Measurements from ENCODE around the gene CCHCR1. TPM values are rescaled to one million over a fixed set of nuclear protein-coding genes. Genes with fewer than 3 reads are reported as not detected.

Gene CCHCR1
- total RNA-seq, 2 donors from 2014 or later = 31.8 to 55.4 TPM

DNA sequence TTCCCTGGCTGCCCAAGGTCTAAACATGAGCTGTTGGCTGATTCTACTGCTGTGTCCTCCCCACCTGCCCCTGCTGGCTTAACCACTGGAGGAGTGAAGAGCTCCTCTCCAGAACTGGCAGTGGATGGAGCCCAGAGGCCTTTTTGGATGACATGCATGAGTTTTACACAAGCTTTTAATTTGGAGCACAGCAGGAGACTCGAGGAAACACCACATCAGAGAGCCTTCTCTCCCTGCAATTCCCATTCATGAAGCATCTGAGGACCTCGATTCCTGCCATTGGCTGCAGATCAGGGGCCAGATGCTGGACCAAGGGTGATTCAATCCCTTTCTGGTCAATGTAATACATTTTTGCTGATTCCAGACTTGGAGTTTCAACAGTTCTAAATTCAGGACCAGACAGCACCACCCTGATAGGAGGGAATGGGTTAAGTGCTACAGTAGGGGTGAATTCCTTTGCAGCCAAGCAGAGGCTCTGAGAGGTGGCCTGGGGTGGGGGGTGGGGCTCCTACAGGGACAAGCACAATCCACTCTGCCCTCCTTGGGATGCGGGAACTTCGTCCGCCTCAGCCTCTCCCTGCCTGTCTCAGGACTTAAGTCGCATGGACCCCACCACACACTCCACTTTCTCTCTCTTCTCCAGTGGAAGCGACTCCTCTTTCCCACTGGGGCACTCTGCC lies 43.6 kb downstream of the CCHCR1 start:
- H3K9ac ChIP-seq (ENCODE audit: low read depth in 2 of 2, low read length in 2 of 2) = peak overlapping the region in 1 of 2 donors; percentile 41
- DNase-seq = no peak
- TF ChIP-seq, protein P1, sequence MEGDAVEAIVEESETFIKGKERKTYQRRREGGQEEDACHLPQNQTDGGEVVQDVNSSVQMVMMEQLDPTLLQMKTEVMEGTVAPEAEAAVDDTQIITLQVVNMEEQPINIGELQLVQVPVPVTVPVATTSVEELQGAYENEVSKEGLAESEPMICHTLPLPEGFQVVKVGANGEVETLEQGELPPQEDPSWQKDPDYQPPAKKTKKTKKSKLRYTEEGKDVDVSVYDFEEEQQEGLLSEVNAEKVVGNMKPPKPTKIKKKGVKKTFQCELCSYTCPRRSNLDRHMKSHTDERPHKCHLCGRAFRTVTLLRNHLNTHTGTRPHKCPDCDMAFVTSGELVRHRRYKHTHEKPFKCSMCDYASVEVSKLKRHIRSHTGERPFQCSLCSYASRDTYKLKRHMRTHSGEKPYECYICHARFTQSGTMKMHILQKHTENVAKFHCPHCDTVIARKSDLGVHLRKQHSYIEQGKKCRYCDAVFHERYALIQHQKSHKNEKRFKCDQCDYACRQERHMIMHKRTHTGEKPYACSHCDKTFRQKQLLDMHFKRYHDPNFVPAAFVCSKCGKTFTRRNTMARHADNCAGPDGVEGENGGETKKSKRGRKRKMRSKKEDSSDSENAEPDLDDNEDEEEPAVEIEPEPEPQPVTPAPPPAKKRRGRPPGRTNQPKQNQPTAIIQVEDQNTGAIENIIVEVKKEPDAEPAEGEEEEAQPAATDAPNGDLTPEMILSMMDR (IDR thresholded peaks at IDR 0.05) = no peak
- H3K4me1 ChIP-seq = peaks cover 5% of the 10 kb centered on the region
- H3K9me3 ChIP-seq = no peaks in the 10 kb centered on the region
- H3K4me3 ChIP-seq = no peak overlapping the region
- H3K27ac ChIP-seq = no peak overlapping the region
- intact Hi-C loops (cut with DNase I) = no loop called here
- no peaks in the 10 kb centered on the region for H3K36me3 ChIP-seq
- H3K27me3 ChIP-seq = no peaks in the 10 kb centered on the region

DNA sequence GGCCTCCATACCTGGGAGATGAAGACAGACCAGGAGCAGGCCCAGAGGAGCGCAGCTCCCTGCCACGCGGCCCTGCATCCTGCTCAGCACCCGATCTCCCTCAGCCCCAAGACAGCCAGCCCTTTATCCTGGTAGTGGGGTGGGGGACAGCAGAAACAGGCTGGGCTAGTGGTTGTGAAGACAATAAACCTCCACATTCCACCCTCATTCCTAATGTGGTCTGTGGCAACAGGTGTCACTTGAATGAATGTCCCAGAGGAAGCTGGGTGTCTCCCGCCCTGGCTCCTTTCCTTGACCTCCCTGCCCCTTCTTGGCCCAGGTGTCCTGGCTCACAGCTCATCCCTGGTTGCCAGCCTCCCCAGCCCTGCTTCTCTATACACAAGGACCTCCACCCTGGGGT lies 45.1 kb downstream of the CCHCR1 start, which contains the start of gene C6orf15:
C6orf15 (minus strand) TSS at position 98 of the 400 bp plus-strand sequence; CDS start at position 78, 20 bp downstream.
- DNase-seq = no peak
- Histone ChIP-seq H3K27me3 (no peaks in the 10 kb centered on the region), H3K9ac (ENCODE audit: low read depth in 2 of 2, low read length in 2 of 2) (no peak within 1 kb of the TSS), H3K36me3 (no peaks in the 10 kb centered on the region), H3K27ac (no peak within 1 kb of the TSS), H3K4me1 (peaks cover 5% of the 10 kb centered on the region), H3K9me3 (no peaks in the 10 kb centered on the region), H3K4me3 (no peak within 1 kb of the TSS)
- TF ChIP-seq, protein P1 (IDR thresholded peaks at IDR 0.05) = no peak
- intact Hi-C loops (cut with DNase I) = no loop called here

DNA sequence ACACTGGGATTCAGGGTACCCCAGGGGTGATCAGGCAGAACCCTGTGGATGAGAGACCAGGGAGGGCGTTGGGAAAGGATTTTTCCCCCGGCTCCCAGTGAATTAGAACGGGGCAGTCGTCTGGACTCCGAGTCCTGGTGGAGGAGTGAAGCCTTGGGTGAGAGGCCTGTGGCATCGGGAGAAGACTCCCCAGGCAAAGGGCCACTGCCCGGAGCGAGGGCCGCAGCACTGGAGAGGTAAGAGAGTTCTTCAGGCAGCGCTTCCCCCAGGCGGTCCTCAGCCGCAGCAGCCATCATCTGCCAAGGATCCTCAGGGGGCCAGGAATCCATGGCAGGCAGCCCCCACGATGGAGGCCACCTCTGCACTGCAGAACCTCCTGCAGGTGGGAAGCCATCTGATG lies 45.9 kb downstream of the CCHCR1 start:
- no peak overlapping the region for H3K9ac ChIP-seq (ENCODE audit: low read depth in 2 of 2, low read length in 2 of 2)
- TF ChIP-seq, protein P1 (IDR thresholded peaks at IDR 0.05) = no peak
- intact Hi-C loops (cut with DNase I) = no loop called here
- H3K27ac ChIP-seq = no peak overlapping the region
- no peaks in the 10 kb centered on the region for H3K9me3 ChIP-seq
- H3K27me3 ChIP-seq = no peaks in the 10 kb centered on the region
- no peaks in the 10 kb centered on the region for H3K36me3 ChIP-seq
- H3K4me3 ChIP-seq = no peak overlapping the region
- peaks cover 5% of the 10 kb centered on the region for H3K4me1 ChIP-seq
- DNase-seq = no peak

DNA sequence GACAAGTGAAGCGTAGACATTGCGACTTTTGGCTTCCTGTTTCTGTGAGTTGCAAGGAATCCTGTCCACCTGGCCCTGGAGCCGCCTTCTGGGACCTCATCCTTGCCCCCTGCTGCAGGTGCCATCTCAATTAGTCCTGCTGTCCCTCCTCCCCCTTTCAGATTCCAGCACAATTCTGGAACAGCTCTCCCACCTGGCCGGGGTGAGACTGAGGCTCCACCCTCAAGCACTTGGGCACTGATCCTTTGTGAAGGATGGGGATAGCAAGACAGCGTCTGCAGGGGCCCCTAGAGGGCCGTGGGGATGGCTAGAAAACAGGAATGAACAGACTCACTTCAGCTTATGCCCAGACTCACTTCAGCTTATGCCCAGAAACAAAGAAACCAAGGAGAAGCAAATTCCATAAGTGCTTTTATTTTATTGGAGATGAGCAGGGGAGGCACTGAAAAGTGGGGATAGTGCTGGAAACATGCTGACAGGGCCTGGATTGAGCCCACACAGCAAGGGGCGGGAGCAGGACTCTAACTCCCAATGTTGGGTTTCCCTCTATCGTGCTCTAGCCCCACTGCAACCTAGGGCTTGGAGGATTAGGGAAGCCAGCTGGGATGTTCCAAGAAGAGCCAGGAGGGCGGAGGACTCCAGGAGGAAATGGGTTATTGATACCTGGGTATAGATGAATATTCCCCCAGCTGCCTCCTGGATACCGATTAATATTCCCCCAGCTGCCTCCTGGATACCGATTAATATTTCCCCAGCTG lies 46.6 kb downstream of the CCHCR1 start:
- no peak overlapping the region for H3K9ac ChIP-seq (ENCODE audit: low read depth in 2 of 2, low read length in 2 of 2)
- DNase-seq = no peak
- no peaks in the 10 kb centered on the region for H3K9me3 ChIP-seq
- no peak overlapping the region for H3K27ac ChIP-seq
- intact Hi-C loops (cut with DNase I) = no loop called here
- H3K27me3 ChIP-seq = no peaks in the 10 kb centered on the region
- TF ChIP-seq, protein P1 (IDR thresholded peaks at IDR 0.05) = no peak
- H3K4me3 ChIP-seq = no peak overlapping the region
- H3K4me1 ChIP-seq = peaks cover 5% of the 10 kb centered on the region
- H3K36me3 ChIP-seq = no peaks in the 10 kb centered on the region

DNA sequence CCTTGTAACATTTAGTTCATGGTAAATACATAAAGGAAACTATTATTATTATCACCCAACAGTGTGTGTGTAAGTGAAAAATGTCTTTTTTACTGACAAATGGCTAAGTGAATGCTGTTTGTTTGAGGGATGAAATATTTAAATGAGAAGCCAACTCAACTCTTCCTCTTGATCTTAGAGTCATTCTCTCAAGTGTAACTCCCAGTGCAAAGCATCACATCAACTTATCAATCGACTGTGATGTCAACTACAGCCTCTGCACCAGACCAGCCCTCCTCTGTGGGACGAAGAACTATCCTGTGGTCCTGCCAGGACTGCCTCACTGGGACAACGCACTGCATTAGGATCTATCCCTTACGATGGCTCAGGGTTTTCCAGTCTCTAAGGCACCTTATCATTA lies 50.5 kb downstream of the CCHCR1 start:
- Histone ChIP-seq H3K4me1 (no peaks in the 10 kb centered on the region), H3K4me3 (no peak overlapping the region), H3K27me3 (no peaks in the 10 kb centered on the region), H3K9ac (ENCODE audit: low read depth in 2 of 2, low read length in 2 of 2) (no peak overlapping the region), H3K27ac (no peak overlapping the region), H3K9me3 (no peaks in the 10 kb centered on the region), H3K36me3 (no peaks in the 10 kb centered on the region)
- no peak for DNase-seq
- TF ChIP-seq, protein P1 (IDR thresholded peaks at IDR 0.05) = no peak
- intact Hi-C loops (cut with DNase I) = no loop called here

All from colonic mucosa (tissue), 4 donors.